AG04449 (cell line): Measurements from ENCODE around the gene DDX4.
A peak's percentile ranks its signal among the peaks of the same experiment; 100 is the strongest.

Experiments
- CTCF ChIA-PET: fragments of 350-600 bp; formaldehyde crosslinking; extraction: SDS; loops from one replicate; lab custom pipeline; 2021; ENCODE audit warnings: antibody characterized with exemption; lab: Yijun Ruan, JAX
- POLR2A ChIA-PET: fragments of 400-600, 350-600 bp; formaldehyde crosslinking; extraction: SDS; loops from one replicate; lab custom pipeline; 2020; ENCODE audit warnings: antibody characterized with exemption, inconsistent platforms; lab: Yijun Ruan, JAX
- DNase-seq: peaks from one replicate; pipeline ENCODE4 v3.0.0-alpha.2; 2010; ENCODE audit warnings: low read depth, low spot score
- H3K4me3 ChIP-seq: 2 replicates; pipeline ENCODE4 v1.5.1; 2011; ENCODE audit warnings: low read depth, mild to moderate bottlenecking, control low read depth, low read length
- TF ChIP-seq, protein P1 (sequence below): IDR thresholded peaks from one replicate; pipeline ENCODE4 v1.5.1; 2011; ENCODE audit warnings: mild to moderate bottlenecking, moderate library complexity, low read length, control low read depth, inconsistent platforms; ENCODE audit not compliant: insufficient read depth; ENCODE audit errors: missing control alignments

The DDX4 gene

GRCh38 chr5:55708732-55709131 is 29.1 kb upstream of the DDX4 start:
- no peak for DNase-seq
- POLR2A ChIA-PET: no interaction called here
- CTCF ChIA-PET: interaction anchor here (2.1 kb wide), 1 partner anchor 17 kb away, joined by 6 read pairs; no protein-coding TSS in a partner anchor
- H3K4me3 ChIP-seq: no peak overlapping the region
- TF ChIP-seq, protein P1, sequence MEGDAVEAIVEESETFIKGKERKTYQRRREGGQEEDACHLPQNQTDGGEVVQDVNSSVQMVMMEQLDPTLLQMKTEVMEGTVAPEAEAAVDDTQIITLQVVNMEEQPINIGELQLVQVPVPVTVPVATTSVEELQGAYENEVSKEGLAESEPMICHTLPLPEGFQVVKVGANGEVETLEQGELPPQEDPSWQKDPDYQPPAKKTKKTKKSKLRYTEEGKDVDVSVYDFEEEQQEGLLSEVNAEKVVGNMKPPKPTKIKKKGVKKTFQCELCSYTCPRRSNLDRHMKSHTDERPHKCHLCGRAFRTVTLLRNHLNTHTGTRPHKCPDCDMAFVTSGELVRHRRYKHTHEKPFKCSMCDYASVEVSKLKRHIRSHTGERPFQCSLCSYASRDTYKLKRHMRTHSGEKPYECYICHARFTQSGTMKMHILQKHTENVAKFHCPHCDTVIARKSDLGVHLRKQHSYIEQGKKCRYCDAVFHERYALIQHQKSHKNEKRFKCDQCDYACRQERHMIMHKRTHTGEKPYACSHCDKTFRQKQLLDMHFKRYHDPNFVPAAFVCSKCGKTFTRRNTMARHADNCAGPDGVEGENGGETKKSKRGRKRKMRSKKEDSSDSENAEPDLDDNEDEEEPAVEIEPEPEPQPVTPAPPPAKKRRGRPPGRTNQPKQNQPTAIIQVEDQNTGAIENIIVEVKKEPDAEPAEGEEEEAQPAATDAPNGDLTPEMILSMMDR: no peak

DNA sequence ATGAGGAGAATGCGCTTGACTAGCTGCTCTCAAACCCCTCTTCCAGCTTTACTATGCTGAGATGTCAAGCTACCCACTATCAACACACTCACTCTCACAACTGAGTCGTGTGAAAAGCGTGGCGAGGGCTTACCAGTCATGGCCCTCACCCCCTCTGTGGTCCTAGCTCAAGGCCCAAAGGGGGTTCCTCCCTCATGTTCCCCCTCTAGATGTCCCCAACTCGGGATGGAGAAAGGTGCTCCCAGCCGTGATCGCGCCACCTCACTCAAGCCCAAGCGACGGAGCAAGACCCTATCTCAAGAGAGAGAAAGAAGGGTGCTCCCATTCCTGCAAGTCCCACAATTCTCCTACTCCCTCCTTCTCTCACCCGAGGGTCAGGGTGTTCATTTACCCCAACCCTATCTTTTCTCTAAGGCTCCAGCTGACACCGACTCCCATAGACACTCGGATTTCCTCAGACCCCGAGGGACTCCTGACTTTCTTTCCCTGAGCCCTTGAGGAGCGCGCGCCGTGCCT is 26.3 kb upstream of the DDX4 start:
- ChIA-PET POLR2A (no interaction called here), CTCF (interaction anchor here (0.6 to 2.3 kb wide), 3 partner anchors 10 to 509 kb away, joined by 3 to 8 read pairs (median 3); no protein-coding TSS in a partner anchor)
- TF ChIP-seq, protein P1: no peak
- H3K4me3 ChIP-seq: peak overlapping the region; percentile 90
- no peak for DNase-seq

GRCh38 chr5:55712023-55712859 is 25.6 kb upstream of the DDX4 start, which contains the start of gene SLC38A9:
SLC38A9 (minus strand) TSS chr5:55712324; CDS start chr5:55697958, 14,366 bp downstream.
- TF ChIP-seq, protein P1: no peak
- ChIA-PET CTCF (interaction anchor here (0.6 to 2.3 kb wide), 3 partner anchors 9 to 510 kb away, joined by 3 to 8 read pairs (median 3); no protein-coding TSS in a partner anchor), POLR2A (interaction anchor here (0.7 kb wide), 1 partner anchor 446 kb away, joined by 3 read pairs; no protein-coding TSS in a partner anchor)
- H3K4me3 ChIP-seq: peak within 1 kb of the TSS; percentile 90
- DNase-seq: peak; percentile 50

DNA sequence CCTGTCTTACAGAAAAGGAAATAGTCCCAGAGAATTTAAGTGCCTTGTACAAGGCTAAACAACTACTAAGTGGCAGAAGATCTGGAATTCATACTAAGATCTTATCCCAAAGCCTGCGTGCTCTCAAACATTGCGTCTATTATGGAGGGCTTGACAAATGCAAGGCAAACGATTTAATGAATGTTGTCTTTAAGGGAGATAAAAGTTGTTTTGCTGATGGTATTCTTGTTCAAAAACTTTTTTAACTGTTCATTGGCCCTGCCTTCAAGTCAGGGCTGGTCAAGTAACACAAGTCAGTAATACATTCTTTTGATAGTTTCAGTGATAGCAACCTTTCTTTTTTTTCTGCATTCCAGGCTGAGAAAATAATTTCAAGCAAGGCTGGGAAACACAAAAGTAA is 24.0 kb upstream of the DDX4 start:
- TF ChIP-seq, protein P1: no peak
- no peak overlapping the region for H3K4me3 ChIP-seq
- DNase-seq: no peak
- ChIA-PET CTCF (interaction anchor here (1.2 to 1.4 kb wide), 2 partner anchors 12 to 206 kb away, joined by 3 to 5 read pairs; no protein-coding TSS in a partner anchor), POLR2A (no interaction called here)

DNA sequence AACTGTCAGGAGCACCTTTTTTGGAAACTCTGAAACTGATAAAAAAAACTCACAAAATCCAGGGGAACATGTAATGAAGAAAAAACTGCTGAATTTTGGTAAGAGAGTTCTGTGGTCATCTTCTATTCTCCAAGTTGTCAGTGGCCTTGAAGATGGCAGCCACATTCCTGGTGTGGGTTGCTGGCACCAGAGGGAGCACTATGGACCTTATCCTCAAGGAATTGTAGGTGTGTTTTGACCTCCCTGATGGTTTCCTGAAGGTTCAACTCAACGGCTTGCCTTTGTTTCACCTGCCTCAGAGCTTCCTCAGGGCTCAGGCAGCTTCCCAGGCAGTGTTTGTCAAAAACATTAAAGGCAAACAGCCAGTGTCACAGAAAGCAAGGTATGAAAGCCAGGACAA is 23.5 kb upstream of the DDX4 start:
- ChIA-PET CTCF (interaction anchor here (0.8 to 1.4 kb wide), 4 partner anchors 12 to 486 kb away, joined by 3 to 5 read pairs (median 3); no protein-coding TSS in a partner anchor), POLR2A (no interaction called here)
- H3K4me3 ChIP-seq: no peak overlapping the region
- no peak for DNase-seq
- TF ChIP-seq, protein P1: no peak

DNA sequence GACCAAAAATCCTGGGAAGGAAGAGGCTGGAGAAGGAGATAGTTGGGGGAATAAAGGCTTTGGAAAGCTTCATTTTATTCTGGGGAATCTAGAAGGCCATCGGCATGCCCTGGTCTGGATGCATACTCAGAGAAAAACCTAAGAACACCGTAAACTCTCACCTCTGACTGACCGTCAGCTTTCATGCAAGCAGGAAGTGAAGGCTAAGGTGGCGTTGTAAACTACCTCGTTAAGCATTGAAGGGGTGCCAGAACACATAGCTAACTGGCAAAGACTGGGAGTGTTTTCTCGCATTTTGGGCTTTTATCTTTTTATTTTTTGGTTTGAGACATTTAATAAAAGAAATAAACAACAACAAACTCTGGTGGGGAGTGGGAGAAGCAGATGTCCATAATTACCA is 23.1 kb upstream of the DDX4 start:
- ChIA-PET CTCF (interaction anchor here (0.8 to 1.4 kb wide), 4 partner anchors 11 to 486 kb away, joined by 3 to 5 read pairs (median 3); no protein-coding TSS in a partner anchor), POLR2A (no interaction called here)
- H3K4me3 ChIP-seq: no peak overlapping the region
- DNase-seq: no peak
- TF ChIP-seq, protein P1: no peak
